ENCODE data around the gene PASK.

The PASK gene

GRCh38 chr2:241082341-241083090 is 66.8 kb downstream of the PASK start:
- CTCF ChIA-PET = no interaction called here
- POLR2A ChIA-PET = no interaction called here
- TF ChIP-seq ZNF384 (IDR thresholded peaks at IDR 0.05) (no peak), LEF1 (IDR thresholded peaks at IDR 0.05; ENCODE audit: borderline replicate concordance) (no peak), HDGF (IDR thresholded peaks at IDR 0.05; ENCODE audit: borderline replicate concordance) (no peak), ELF4 (IDR thresholded peaks at IDR 0.05) (no peak), SP1 (IDR thresholded peaks at IDR 0.05) (no peak), SUZ12 (IDR thresholded peaks at IDR 0.05) (no peak), NFRKB (IDR thresholded peaks at IDR 0.05) (no peak), CTBP1 (IDR thresholded peaks at IDR 0.05; ENCODE audit: borderline replicate concordance) (no peak), TARDBP (IDR thresholded peaks at IDR 0.05) (no peak), PKNOX1 (IDR thresholded peaks at IDR 0.05) (no peak), BHLHE40 (IDR thresholded peaks at IDR 0.05; ENCODE audit: borderline replicate concordance) (no peak), ARNT (IDR thresholded peaks at IDR 0.05) (no peak)
- DNase-seq (ENCODE audit: extremely low spot score) = no peak

GRCh38 chr2:241081643-241082340 is 67.5 kb downstream of the PASK start:
- TF ChIP-seq ARNT (IDR thresholded peaks at IDR 0.05) (no peak), FOXK2 (IDR thresholded peaks at IDR 0.05) (no peak), CTBP1 (IDR thresholded peaks at IDR 0.05; ENCODE audit: borderline replicate concordance) (no peak), HDGF (IDR thresholded peaks at IDR 0.05; ENCODE audit: borderline replicate concordance) (no peak), PKNOX1 (IDR thresholded peaks at IDR 0.05) (no peak), LEF1 (IDR thresholded peaks at IDR 0.05; ENCODE audit: borderline replicate concordance) (no peak), ZNF384 (IDR thresholded peaks at IDR 0.05) (no peak)
- POLR2A ChIA-PET = no interaction called here
- CTCF ChIA-PET = no interaction called here
- no peak for DNase-seq (ENCODE audit: extremely low spot score)

- ChIA-PET CTCF (no interaction called here), POLR2A (no interaction called here)
- DNase-seq (ENCODE audit: extremely low spot score) = no peak
- TF ChIP-seq LEF1 (IDR thresholded peaks at IDR 0.05; ENCODE audit: borderline replicate concordance) = no peak
- no peak for TF ChIP-seq TARDBP (IDR thresholded peaks at IDR 0.05)
- TF ChIP-seq SUZ12 (IDR thresholded peaks at IDR 0.05) = no peak
- TF ChIP-seq NFRKB (IDR thresholded peaks at IDR 0.05) = no peak
- no peak for TF ChIP-seq FOXK2 (IDR thresholded peaks at IDR 0.05)
- no peak for TF ChIP-seq ZNF384 (IDR thresholded peaks at IDR 0.05)
- no peak for TF ChIP-seq CTBP1 (IDR thresholded peaks at IDR 0.05; ENCODE audit: borderline replicate concordance)
- no peak for TF ChIP-seq FOXA1 (IDR thresholded peaks at IDR 0.05)
- TF ChIP-seq PKNOX1 (IDR thresholded peaks at IDR 0.05) = no peak
- no peak for TF ChIP-seq BHLHE40 (IDR thresholded peaks at IDR 0.05; ENCODE audit: borderline replicate concordance)
- no peak for TF ChIP-seq ARNT (IDR thresholded peaks at IDR 0.05)
- TF ChIP-seq HDGF (IDR thresholded peaks at IDR 0.05; ENCODE audit: borderline replicate concordance) = no peak
- TF ChIP-seq SP1 (IDR thresholded peaks at IDR 0.05) = no peak
- no peak for TF ChIP-seq L3MBTL2 (conservative IDR thresholded peaks at IDR 0.05)
Observed at GRCh38 chr2:241081190-241081642, 68.1 kb downstream of the PASK start.

GRCh38 chr2:241080405-241081189 is 68.7 kb downstream of the PASK start:
- ChIA-PET CTCF (no interaction called here), POLR2A (no interaction called here)
- no peak for DNase-seq (ENCODE audit: extremely low spot score)
- TF ChIP-seq BHLHE40 (IDR thresholded peaks at IDR 0.05; ENCODE audit: borderline replicate concordance) = no peak
- TF ChIP-seq ZNF384 (IDR thresholded peaks at IDR 0.05) = no peak
- TF ChIP-seq FOXM1 (IDR thresholded peaks at IDR 0.05; ENCODE audit: borderline replicate concordance) = no peak
- no peak for TF ChIP-seq ELF4 (IDR thresholded peaks at IDR 0.05)
- TF ChIP-seq FOXK2 (IDR thresholded peaks at IDR 0.05) = no peak
- TF ChIP-seq LEF1 (IDR thresholded peaks at IDR 0.05; ENCODE audit: borderline replicate concordance) = no peak
- TF ChIP-seq L3MBTL2 (conservative IDR thresholded peaks at IDR 0.05) = no peak
- no peak for TF ChIP-seq HDGF (IDR thresholded peaks at IDR 0.05; ENCODE audit: borderline replicate concordance)
- no peak for TF ChIP-seq NFRKB (IDR thresholded peaks at IDR 0.05)
- TF ChIP-seq SUZ12 (IDR thresholded peaks at IDR 0.05) = no peak
- TF ChIP-seq FOXA1 (IDR thresholded peaks at IDR 0.05) = no peak
- TF ChIP-seq SP1 (IDR thresholded peaks at IDR 0.05) = no peak
- no peak for TF ChIP-seq TARDBP (IDR thresholded peaks at IDR 0.05)
- no peak for TF ChIP-seq PKNOX1 (IDR thresholded peaks at IDR 0.05)
- TF ChIP-seq CTBP1 (IDR thresholded peaks at IDR 0.05; ENCODE audit: borderline replicate concordance) = no peak
- no peak for TF ChIP-seq ARNT (IDR thresholded peaks at IDR 0.05)

All from HEK293T (cell line).